Measurements from ENCODE around the gene CD48. TPM values are rescaled to one million over a fixed set of nuclear protein-coding genes. Genes with fewer than 3 reads are reported as not detected.

Gene CD48
- total and polyA plus RNA-seq, 2 of the 4 experiments (the other 2 are of a cell fraction), result not detected

DNA sequence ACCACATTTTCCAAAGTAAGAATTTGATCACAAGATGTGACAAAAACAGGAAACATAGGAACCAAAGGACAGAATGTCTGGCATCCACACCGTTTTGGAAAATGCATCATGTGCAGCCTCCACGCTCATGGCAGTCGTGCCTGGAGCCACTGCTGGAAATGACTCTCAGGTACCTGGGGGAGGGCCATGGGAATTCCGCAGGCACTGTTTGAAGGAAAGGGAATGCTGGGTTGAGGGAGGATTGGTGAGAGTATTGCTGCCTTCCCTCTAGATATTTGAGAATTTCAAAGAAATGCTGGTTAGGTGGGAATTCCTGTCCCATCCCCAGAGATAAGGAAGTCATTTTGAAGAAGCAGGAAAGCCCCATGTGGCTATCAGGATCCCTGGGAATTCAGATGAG lies 75.5 kb downstream of the CD48 start:
- no peak overlapping the region for H3K4me3 ChIP-seq (ENCODE audit: insufficient read depth, low read depth, low read length)
- H4K20me1 ChIP-seq (ENCODE audit: insufficient read depth, low read length), result no peaks in the 10 kb centered on the region
- no peaks in the 10 kb centered on the region for H3K27me3 ChIP-seq (ENCODE audit: control insufficient read depth, insufficient read depth, low read length)
- no peak overlapping the region for H4K91ac ChIP-seq (ENCODE audit: insufficient read depth, low read depth, low read length)
- TF ChIP-seq, protein P1, sequence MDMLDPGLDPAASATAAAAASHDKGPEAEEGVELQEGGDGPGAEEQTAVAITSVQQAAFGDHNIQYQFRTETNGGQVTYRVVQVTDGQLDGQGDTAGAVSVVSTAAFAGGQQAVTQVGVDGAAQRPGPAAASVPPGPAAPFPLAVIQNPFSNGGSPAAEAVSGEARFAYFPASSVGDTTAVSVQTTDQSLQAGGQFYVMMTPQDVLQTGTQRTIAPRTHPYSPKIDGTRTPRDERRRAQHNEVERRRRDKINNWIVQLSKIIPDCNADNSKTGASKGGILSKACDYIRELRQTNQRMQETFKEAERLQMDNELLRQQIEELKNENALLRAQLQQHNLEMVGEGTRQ (IDR thresholded peaks at IDR 0.05; ENCODE audit: low read depth, low read length), result no peak
- TF ChIP-seq RCOR1 (IDR thresholded peaks at IDR 0.05; ENCODE audit: insufficient replicate concordance, low read length) (no peak), BHLHE40 (IDR thresholded peaks at IDR 0.05; ENCODE audit: low read depth, low read length) (no peak), MXI1 (IDR thresholded peaks at IDR 0.05; ENCODE audit: borderline replicate concordance, low read depth, low read length) (no peak), CHD1 (IDR thresholded peaks at IDR 0.05; ENCODE audit: low read depth, low read length) (no peak), MAFK (IDR thresholded peaks at IDR 0.05; ENCODE audit: low read depth, low read length) (no peak), CEBPB (IDR thresholded peaks at IDR 0.05; ENCODE audit: low read depth, low read length) (no peak), MAZ (IDR thresholded peaks at IDR 0.05; ENCODE audit: borderline replicate concordance, low read depth, low read length) (no peak), RFX5 (IDR thresholded peaks at IDR 0.05; ENCODE audit: low read depth, low read length) (no peak), NFE2L2 (IDR thresholded peaks at IDR 0.05; ENCODE audit: low read depth, low read length) (no peak), RAD21 (IDR thresholded peaks at IDR 0.05; ENCODE audit: low read length) (no peak), POLR2A (IDR thresholded peaks at IDR 0.05; ENCODE audit: low read depth, low read length) (no peak), FOS (IDR thresholded peaks at IDR 0.05; ENCODE audit: low read depth, low read length) (no peak), SMC3 (IDR thresholded peaks at IDR 0.05; ENCODE audit: low read depth, low read length) (no peak)
- TF ChIP-seq, protein P2, sequence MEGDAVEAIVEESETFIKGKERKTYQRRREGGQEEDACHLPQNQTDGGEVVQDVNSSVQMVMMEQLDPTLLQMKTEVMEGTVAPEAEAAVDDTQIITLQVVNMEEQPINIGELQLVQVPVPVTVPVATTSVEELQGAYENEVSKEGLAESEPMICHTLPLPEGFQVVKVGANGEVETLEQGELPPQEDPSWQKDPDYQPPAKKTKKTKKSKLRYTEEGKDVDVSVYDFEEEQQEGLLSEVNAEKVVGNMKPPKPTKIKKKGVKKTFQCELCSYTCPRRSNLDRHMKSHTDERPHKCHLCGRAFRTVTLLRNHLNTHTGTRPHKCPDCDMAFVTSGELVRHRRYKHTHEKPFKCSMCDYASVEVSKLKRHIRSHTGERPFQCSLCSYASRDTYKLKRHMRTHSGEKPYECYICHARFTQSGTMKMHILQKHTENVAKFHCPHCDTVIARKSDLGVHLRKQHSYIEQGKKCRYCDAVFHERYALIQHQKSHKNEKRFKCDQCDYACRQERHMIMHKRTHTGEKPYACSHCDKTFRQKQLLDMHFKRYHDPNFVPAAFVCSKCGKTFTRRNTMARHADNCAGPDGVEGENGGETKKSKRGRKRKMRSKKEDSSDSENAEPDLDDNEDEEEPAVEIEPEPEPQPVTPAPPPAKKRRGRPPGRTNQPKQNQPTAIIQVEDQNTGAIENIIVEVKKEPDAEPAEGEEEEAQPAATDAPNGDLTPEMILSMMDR (conservative IDR thresholded peaks at IDR 0.05; ENCODE audit: low read depth, low read length), result no peak
- TF ChIP-seq, protein P3, sequence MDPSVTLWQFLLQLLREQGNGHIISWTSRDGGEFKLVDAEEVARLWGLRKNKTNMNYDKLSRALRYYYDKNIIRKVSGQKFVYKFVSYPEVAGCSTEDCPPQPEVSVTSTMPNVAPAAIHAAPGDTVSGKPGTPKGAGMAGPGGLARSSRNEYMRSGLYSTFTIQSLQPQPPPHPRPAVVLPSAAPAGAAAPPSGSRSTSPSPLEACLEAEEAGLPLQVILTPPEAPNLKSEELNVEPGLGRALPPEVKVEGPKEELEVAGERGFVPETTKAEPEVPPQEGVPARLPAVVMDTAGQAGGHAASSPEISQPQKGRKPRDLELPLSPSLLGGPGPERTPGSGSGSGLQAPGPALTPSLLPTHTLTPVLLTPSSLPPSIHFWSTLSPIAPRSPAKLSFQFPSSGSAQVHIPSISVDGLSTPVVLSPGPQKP (IDR thresholded peaks at IDR 0.05; ENCODE audit: borderline replicate concordance, low read depth, low read length), result no peak
- H3K14ac ChIP-seq (replicated peaks; ENCODE audit: low read depth, low read length), result no peak overlapping the region
- H2AK9ac ChIP-seq (replicated peaks; ENCODE audit: low read depth, low read length, poor library complexity), result no peak overlapping the region
- ATAC-seq (ENCODE audit: low read depth) (no peak), DNase-seq (no peak)
- in situ Hi-C loops (cut with MboI; ENCODE audit: low sequenced_read_pairs), result no loop called here
- H2AFZ ChIP-seq (replicated peaks; ENCODE audit: low read length, poor library complexity), result no peak overlapping the region
- H2BK120ac ChIP-seq (ENCODE audit: low read depth, low read length), result no peak overlapping the region
- WGBS, 2 experiments (ENCODE audit: extremely low coverage in 2 of 2, insufficient read length in 1 of 2), result 50% methylated on average over 2 of the region's 4 CpGs; no CpG with 5 or more reads in 1 of the 2 experiments
- no peak overlapping the region for H3K56ac ChIP-seq (ENCODE audit: extremely low read depth, insufficient read depth, low read length)
- no peaks in the 10 kb centered on the region for H3K9me1 ChIP-seq (ENCODE audit: insufficient read depth, low read length)
- H3K27ac ChIP-seq (ENCODE audit: insufficient read depth, low read length), result no peak overlapping the region
- CTCF ChIA-PET, result no interaction called here
- H2BK20ac ChIP-seq (ENCODE audit: low read depth, low read length), result no peak overlapping the region
- no peak overlapping the region for H2AK5ac ChIP-seq (ENCODE audit: low read depth, low read length)
- POLR2A ChIA-PET (ENCODE audit: unreplicated experiment), result no interaction called here
- no peak overlapping the region for H4K5ac ChIP-seq (ENCODE audit: low read depth, low read length)
- H3K9ac ChIP-seq (ENCODE audit: low read depth, low read length), result no peak overlapping the region
- no peak overlapping the region for H2BK5ac ChIP-seq (ENCODE audit: low read depth, low read length, poor library complexity, severe bottlenecking)
- no peak overlapping the region for H3K18ac ChIP-seq (ENCODE audit: low read depth, low read length)
- H3K4ac ChIP-seq (ENCODE audit: low read depth, low read length), result no peak overlapping the region
- no peaks in the 10 kb centered on the region for H3K9me3 ChIP-seq (ENCODE audit: control insufficient read depth, insufficient read depth, low read length)
- no peak overlapping the region for H3K23ac ChIP-seq (ENCODE audit: low read depth, low read length)
- no peaks in the 10 kb centered on the region for H3K36me3 ChIP-seq (ENCODE audit: control insufficient read depth, insufficient read depth, low read length)
- no peaks in the 10 kb centered on the region for H3K79me1 ChIP-seq (ENCODE audit: low read depth in 1 of 2, low read length in 2 of 2)
- H3K4me1 ChIP-seq (ENCODE audit: control insufficient read depth, insufficient read depth, low read length), result no peaks in the 10 kb centered on the region
- H3K4me2 ChIP-seq (ENCODE audit: low read depth, low read length), result no peak overlapping the region
- no TSS peak for BruUV-seq (replicated peaks)
- intact Hi-C loops (cut with micrococcal nuclease), result no loop called here
- H4K8ac ChIP-seq (ENCODE audit: low read depth in 2 of 2, low read length in 2 of 2), result no peak overlapping the region
- H2BK15ac ChIP-seq (ENCODE audit: low read depth, low read length), result no peak overlapping the region
- dilution Hi-C loops (cut with HindIII; ENCODE audit: low sequenced_read_pairs, unreplicated experiment), result no loop called here
